ENCODE data around the gene SH3PXD2A.
A peak's percentile ranks its signal among the peaks of the same experiment; 100 is the strongest.

Gene SH3PXD2A

DNA sequence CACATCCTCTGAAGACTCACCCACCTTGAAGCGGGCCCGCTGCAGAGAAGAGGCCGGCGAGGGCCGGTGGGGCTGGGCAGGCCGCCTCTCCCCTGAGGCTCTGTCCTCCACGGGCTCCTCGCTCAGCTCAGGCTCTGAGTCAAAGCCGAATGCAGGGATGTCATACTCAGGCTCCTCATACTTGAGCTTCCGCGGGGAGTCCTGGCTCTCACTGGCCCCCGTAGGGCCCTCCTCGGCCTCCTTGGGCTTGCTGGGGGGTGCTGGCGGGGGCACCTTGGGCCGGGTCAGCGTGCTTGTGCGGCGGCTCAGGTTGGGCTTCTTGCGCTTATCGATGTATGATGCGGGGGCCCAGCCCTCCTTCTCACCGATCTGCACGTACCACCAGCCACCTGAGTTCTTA lies 252.0 kb downstream of the SH3PXD2A start:
- ATAC-seq (no peak), DNase-seq (no peak)

DNA sequence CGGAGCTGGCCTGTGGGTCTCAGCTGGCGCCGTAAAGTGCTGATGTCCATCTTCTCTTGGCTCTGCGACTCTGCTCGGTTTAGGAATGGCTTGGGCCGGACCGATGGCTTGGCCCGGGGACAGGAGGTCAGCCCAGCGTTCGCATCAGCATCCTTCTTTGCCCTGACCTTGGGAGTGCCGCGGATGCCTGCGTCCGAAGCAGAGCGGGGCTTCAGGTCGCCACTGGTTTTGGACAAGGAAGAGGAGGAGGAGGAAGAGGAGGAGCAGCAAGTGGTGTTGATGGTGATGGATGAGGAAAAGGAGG lies 252.6 kb downstream of the SH3PXD2A start:
- ATAC-seq (no peak), DNase-seq (no peak)

DNA sequence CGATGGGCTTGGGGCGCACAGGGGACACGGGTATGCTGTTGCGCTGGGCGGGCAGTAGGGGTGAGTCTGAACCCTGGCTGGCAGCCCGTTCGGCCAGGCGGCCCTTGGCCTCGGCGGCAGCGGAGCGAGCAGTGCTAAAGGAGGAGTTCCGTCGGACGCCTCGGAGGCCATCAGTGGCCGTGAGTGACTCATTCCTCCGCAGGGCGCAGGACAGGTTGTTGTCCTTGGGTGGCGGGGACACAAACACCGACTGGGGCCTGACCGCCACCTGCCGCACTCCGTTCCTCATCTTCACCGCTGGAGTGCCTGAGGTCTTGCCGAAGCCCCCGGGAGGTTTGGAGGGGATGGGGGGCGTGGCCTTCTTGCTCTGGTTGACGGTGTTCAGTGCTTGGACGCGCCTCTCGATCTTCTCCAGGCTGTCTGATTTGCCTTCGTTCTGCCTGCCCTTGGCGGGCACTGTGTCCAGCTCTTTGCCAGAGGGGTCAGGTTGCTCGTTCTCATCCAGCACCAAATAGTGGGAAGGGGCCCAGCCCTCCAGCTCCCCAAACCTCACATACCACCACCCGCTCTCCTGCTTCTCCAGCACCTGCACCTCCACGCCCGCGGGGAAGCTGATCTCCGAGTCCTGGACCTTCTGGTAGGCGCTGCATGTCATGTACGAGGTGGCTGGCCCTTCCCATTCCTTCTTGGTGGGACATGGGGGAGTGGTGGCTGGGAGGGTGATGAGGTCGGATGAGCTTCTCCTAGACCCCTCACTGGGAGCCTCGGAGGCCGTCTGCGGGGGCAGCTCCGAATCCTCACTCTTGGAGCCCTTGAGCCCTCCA lies 253.1 kb downstream of the SH3PXD2A start:
- DNase-seq = no peak
- ATAC-seq = no peak

DNA sequence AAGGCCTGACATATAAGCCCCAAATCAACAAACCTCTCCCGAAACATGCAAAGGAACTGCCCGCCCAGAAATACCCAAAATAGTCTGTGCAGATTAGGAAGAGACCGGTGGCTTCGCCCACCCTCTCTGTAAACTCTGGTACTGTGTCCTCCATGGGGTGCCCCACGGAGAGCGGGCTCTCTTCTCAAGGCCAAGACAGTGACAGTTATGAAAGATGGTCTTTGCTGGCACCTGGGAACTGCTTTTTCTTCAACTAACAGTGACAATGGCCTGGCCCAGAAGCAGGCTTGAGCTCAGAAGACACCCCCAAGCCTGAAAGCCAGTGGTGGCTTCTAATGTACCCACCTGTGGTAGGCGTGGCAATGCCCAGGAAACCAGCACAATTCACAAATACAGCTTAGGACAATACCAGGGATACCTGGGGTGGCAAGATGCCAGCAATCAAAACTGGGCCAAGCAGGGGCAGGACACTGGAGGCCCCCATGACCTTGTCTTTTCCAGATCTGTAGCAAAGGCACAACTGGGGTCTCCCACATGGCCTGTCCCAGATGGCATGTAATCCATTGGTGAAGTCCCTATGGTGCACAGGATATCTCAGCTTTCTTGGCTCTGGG lies 254.3 kb downstream of the SH3PXD2A start:
- DNase-seq (no peak), ATAC-seq (no peak)

DNA sequence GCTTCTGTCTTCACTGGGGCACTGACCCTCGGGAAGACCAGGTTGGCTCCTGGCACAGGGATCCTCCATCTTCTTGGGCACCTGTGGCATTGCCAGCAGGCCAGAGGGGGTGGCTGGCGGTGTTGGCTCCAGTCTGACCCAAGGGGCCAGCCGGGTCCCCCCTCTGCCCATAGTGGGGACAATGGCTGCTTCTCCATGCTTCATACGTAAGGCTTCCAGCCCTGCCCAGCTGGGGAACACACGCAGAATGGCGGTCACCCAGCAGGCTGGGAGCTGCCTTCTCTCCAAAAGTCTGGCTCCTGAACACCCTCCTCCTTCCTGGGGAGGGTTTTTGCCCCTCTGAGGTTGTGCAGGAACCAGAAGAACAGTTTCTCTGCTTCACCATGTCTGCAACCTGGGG lies 255.1 kb downstream of the SH3PXD2A start:
- ATAC-seq = no peak
- DNase-seq = no peak

DNA sequence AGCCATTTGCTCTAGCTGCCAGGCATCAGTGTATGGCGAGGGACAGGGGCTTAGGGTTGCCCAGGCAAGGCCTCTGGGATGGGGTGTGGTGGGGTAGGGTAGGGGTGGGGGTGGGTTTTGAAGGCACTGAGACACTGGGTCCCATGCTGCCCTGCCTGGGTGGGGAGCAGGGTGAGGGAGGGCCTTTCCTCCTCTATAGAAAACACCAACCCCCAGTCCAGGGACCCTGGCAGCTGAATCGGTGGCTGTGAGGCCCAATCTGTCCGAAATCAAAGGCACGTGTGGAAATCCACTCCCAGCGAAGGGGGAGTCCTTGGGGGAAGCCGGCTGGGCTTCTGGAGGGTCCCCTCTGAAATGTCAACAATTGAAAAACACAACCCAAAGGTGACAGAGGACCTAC lies 255.5 kb downstream of the SH3PXD2A start:
- DNase-seq (no peak), ATAC-seq (no peak)

DNA sequence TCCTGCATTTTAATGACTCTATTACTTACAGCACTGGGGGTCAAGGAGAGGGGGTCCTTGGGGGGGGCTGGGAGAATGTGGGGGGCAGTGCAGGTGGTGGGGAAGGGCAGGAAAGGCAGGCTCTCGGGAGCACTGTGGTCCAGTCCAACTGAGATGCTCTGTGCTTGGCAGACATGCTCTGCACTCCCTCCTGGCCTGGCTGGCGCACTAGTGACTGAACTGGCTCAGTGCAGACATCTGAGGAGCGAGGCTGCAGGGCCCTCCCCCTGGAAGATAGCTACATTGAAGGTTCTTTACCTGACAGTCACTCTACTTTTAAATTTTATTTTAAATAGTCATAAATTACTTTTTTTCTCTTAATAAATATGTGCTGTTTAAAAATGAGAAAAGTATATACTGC lies 256.2 kb downstream of the SH3PXD2A start:
- DNase-seq (no peak), ATAC-seq (no peak)

DNA sequence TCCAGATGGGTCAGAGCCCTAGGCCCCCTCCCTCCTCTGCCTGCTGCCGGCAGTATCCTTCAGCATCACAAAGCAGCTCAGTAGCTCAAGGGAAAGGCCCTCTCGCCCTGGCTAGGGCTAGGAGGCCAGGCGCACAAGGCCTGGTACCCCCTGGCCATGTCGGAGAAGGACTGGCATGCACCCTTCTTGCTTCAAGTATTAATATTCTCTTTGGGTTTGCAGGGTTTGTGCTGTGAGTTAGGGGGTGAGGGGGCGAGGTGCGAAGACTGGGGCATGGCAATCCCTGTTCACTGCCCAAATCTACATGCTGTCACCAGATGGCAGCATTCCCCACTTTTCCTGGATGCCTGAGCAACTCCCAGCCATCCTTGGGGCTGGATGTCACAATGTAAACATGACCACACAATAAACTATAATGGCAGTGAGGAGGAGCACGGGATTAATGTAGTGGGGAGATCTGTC lies 256.7 kb downstream of the SH3PXD2A start:
- DNase-seq = peak; percentile 26
- ATAC-seq = no peak

DNA sequence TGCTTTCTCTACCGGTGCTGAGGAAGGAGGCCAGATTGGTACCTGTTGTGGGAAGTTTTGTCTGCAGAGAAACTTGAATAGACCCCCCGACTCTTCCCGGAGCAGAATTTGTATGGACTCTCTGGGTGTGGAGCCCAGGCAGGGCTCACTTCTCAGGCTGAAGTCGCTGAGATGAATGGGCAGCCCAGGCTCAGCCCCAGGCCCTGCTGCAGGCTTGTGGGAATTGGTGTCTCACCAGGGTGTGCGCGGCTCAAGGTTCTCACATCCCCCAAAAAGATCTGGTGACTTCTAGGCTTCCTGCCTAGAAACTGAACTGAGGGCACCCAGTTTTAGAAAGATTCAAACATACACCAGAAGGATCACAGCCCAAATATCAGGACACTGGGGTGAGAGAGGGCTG lies 258.4 kb downstream of the SH3PXD2A start:
- no peak for DNase-seq
- ATAC-seq = no peak

DNA sequence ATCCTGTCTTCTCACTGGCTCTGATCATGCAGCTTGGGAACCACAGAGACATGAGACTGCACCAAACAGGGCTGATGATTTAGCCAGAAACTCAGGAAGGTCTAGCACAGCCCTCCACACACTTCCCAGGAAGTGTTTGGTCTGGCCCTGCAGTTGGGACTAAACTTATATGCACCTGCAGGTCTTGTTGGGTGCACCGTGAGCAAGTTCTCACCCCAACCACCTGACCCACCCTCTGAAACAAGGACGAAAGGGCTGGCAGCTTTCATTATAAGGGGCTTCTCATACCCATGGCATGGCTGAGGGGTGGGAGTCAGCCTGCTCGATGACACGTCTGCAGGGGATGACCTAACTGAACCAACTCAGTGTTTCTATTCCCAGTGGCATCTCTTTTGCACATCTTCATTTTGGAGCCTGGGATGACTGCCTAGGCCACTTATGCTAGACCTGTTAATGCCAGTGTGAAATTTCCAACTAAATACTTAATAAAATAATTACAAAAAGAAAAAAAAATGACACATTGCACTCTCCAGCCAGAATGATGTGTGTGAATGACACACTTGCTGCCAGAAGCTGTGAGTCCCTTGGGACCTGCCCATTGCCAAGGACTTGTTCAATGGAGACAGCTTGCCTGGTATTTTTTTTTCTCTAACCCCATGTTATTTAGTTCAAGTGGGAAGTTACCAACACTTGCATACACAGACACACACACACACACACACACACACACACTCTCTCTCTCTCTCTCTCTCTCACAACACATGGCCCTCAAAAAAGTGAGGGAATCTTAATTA lies 259.2 kb downstream of the SH3PXD2A start:
- no peak for ATAC-seq
- DNase-seq = no peak

DNA sequence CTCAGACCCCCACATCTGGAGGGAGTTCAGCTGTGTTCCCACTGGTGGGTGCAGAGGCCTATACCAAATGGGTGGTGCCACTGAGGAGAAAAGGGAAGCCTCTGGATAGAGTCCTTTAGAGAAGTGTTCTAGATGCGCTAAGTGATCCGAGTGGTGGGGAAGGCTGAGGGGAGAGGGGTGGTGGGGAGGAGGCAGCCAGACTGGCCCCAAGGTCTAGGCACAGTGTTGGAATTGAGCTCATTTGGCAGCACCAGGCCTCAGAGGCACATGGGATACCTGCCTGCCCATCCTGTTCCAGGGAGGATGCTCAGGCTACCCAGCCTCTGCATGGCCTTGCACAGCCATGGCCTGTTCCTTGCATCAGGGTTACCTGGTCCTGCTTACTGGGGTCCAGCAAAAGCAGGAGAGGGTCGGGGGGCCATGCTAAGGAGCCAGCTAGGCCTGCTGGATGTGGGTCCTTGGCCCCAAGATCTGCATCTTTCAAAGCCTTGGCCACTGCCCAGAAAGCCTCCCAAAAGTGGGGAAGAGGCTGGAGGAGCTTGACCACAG lies 262.3 kb downstream of the SH3PXD2A start:
- ATAC-seq (no peak), DNase-seq (no peak)

DNA sequence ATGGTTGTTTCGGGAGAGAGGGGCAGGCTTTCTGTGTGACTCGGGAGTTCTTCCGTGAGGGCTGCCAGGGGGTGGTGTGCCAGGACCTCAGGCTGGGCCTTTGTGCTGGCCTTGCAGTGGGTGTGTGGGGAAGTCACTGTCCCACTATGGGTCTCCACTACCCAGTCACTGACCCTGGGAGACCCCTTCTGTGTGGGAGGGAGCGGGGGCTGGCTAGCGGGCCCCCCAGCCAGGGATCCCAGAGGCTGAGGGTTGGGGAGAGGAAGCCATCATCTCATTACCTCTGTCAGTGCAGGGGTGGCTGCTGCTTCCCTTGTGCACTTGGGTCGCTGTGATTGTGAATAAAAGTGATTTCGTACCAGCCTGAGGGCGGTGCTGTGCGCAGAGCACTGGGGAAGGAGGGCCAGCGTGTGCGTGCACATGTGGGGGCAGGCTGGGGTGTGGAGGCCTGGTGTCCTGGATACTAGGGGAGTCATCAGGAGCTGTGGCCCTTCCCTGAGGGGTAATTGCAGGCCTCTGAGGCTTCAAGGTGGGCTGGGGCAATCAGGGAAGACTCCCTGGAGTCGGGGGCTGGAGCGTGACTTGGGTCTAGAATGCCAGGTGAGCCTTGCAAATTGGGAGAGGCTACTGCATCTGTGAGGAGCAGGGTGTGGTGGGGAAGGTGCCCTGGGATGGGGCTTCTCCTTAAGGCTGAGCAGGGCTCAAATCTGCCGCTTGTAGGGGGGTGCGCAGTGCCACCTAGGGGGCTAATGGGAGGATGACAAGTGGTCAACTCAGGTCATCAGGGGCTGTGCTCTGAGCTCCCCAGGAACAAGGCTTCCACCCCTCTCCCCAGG lies 263.0 kb downstream of the SH3PXD2A start:
- peak; percentile 69 for ATAC-seq
- peak; percentile 62 for DNase-seq

DNA sequence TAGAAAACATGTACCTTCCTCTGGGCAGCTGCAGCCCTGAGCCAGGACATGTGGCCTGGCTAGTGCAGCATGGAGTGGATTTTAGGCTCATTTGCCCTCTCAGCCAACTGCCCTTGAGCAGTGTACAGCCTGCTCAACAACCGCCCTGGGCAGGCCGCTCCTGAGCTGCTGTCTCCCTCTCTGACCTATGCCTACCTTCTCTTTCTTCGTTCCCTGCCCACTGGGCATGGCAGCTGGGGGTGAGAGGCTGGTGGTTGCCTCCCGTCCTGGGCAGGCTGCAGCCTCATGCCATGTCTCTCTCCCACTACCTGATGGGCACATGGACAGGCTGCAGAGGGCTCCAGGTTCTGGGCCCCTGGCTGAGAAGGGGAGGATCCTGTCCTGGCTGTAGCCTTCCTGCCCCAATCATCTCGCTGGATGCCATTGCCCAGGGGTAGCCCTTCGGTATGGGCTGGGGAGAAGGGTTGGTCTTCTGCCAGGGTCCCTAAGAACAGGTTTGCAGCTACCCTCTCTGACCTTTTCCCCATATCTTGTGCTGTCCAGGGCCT lies 264.6 kb downstream of the SH3PXD2A start:
- no peak for ATAC-seq
- no peak for DNase-seq

DNA sequence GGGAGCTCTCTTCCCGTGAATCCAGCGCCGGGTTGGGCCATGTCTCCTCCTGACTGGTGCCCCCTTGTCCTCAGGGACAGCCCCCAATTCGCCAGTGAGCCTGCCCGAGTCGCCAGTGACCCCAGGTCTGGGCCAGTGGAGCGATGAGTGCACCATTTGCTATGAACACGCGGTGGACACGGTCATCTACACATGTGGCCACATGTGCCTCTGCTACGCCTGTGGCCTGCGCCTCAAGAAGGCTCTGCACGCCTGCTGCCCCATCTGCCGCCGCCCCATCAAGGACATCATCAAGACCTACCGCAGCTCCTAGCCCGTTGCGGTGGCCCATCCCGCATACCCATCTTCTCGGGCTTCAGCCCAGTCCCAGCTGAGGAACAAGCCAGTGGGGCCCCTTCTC lies 265.3 kb downstream of the SH3PXD2A start:
- ATAC-seq = no peak
- no peak for DNase-seq

DNA sequence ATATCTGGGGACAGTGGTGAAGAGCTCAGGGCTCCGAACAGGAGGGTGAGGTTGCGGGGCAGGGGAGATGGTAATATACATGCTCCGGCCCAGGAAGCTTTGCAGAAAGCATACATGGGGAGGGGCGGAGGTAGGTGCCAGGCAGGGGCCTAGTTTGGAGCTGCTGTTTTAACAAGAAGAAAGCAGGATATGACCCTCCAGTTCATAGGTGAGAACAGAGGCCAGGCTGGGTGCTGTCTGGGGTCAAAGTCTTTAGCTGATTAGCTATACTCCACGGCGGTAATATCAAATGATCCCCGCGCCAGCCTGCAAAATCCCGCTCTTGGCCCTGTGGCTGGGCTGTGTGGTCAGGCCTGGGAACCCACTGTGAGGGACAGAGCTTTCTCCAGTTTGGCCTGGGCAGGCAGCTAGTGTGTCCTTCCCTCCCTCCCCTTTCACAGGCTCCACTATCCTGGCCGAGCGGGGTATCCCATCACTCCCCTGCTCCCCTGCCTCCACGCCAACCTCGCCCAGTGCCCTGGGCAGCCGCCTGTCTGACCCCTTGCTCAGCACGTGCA lies 266.2 kb downstream of the SH3PXD2A start:
- DNase-seq (no peak), ATAC-seq (no peak)

DNA sequence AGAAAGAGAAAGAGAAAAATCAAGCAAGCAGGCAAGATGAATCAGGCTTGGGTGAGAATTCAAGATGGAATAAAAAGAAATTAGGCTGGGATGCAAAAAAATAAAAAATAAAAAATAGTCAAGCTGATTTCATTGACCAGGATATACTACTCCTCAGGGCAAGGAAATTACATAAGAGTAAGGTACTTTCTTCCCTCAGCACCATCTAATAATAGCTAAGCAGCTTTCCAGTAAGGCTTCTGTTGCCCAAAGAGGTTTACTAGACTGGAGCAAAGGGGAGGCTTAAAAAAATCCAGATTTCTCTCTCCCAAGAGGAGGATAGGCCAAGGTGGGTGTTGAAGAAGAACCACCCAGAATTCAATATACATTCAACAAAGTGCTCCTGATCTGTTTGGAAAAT lies 268.3 kb downstream of the SH3PXD2A start:
- ATAC-seq = no peak

DNA sequence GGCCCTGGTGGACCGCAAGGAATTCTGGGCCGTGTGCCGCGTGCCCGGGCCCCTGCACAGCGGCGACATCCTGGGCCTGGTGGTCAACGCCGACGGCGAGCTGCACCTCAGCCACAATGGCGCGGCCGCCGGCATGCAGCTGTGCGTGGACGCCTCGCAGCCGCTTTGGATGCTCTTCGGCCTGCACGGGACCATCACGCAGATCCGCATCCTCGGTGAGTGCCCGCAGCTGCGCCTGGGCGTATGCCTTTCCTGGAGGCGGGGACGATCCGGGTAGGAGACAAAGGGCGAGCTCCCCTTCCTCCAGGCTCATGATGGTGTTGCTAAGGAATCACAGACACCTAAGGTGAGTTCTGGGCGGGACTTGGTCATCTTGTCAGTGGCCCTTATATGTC lies 270.4 kb downstream of the SH3PXD2A start:
- ATAC-seq = no peak
- DNase-seq = no peak

More for the DNA sequence above, 268.3 kb downstream of the SH3PXD2A start:
- DNase-seq = no peak

DNA sequence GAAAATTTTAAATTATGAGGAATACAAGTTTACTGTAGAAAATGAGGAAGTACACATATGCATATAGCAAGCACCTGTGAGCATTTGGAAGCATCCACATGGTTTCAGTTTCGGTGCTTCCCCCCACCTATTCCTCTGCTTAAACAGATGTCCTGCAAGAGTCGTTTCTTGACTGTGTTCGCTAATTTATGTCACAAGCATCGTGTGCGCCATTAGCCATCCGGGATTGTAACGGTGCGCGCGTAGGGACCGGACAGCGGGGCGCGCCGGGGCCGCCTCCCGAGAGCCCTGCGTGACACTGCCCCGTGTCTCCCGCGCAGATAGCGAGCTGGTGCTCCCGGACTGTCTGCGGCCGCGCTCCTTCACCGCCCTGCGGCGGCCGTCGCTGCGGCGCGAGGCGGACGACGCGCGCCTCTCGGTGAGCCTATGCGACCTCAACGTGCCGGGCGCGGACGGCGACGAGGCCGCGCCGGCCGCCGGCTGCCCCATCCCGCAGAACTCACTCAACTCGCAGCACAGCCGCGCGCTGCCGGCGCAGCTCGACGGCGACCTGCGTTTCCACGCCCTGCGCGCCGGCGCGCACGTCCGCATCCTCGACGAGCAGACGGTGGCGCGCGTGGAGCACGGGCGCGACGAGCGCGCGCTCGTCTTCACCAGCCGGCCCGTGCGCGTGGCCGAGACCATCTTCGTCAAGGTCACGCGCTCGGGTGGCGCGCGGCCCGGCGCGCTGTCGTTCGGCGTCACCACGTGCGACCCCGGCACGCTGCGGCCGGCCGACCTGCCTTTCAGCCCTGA lies 271.0 kb downstream of the SH3PXD2A start:
- ATAC-seq (peak; percentile 63), DNase-seq (peak; percentile 57)

DNA sequence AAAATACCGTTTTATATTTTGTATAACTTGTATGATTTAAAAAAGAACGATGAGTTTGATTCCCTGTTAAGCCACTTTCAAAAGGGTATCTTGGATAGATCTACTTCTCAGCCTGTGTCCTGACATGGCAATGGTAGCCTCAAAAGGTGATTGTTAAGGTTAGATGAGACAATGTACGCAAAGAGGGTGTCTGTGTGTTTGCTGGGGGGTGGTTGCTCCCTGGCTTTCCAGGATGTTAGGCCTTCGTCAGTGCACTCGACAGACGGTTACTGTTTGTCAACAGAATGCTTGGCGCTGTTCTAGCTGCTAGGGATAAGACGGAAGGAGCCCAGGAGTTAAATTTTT lies 271.5 kb downstream of the SH3PXD2A start:
- no peak for ATAC-seq
- DNase-seq = no peak

DNA sequence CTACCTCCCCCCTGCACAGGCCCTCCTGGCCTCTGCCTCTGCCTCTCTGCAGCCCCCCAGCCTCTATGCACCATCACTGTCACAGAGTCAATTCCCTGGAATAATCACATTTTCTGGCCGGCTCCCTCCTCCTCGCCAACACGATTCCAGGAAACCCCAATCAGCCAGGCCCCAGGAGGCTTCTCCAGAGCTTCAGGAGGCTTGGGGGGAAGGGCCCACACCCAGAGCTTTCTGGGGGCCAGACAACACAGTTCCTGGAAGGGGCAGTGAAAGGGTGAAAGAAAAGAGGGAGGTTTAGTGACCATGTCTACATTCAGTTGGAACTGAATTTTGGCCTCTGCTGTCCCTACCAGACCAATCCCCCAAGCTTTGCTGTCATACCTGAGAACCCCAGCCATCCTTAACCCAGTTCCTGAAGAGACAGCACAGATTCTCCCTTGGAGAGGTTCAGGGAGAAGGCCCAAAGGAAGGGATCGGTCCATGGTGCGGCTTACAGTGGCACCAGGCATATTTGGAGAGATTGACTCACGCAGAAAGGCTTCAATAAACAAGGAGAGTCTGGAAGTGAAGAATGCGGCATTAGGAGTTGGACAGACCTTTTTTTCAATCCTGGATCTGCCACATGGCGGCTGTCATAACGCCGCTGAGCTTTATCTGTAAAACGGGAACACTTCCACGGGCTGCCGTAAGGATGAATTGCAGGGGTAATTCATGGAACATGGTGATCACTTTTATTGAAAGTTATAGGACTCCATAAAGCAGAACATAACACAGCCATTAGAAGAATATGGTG lies 272.8 kb downstream of the SH3PXD2A start:
- ATAC-seq (no peak), DNase-seq (no peak)
